Endodermal cell (in vitro differentiated cells): ENCODE measurements around the gene TBC1D8. TPM values are rescaled to one million over a fixed set of nuclear protein-coding genes. Genes with fewer than 3 reads are reported as not detected.

Experiments used
- DNase-seq: peaks from one replicate; pipeline ENCODE4 v3.0.0-alpha.2; 2017
- H3K27ac ChIP-seq: 2 replicates; pipeline ENCODE4 v1.5.1; 2013; ENCODE audit warnings: mild to moderate bottlenecking, low read depth, low read length, moderate library complexity
- H3K27me3 ChIP-seq: 2 replicates; pipeline ENCODE4 v1.6.1; 2013; ENCODE audit warnings: mild to moderate bottlenecking, low read length, moderate library complexity; ENCODE audit not compliant: insufficient read depth, control insufficient read depth, poor library complexity, severe bottlenecking
- H3K36me3 ChIP-seq: 2 replicates; pipeline ENCODE4 v1.7.0; 2013; ENCODE audit warnings: mild to moderate bottlenecking, low read length, moderate library complexity; ENCODE audit not compliant: control insufficient read depth, insufficient read depth
- H3K4me1 ChIP-seq: one replicate; pipeline ENCODE4 v1.7.0; 2013; ENCODE audit warnings: low read length; ENCODE audit not compliant: control insufficient read depth, insufficient read depth
- H3K4me3 ChIP-seq: 2 replicates; pipeline ENCODE4 v1.5.1; 2013; ENCODE audit warnings: mild to moderate bottlenecking, low read length, moderate library complexity
- H3K9ac ChIP-seq: 2 replicates; pipeline ENCODE4 v1.6.1; 2013; ENCODE audit warnings: mild to moderate bottlenecking, low read length, moderate library complexity; ENCODE audit not compliant: poor library complexity, severe bottlenecking; ENCODE audit errors: extremely low read depth
- H3K9me3 ChIP-seq: 2 replicates; pipeline ENCODE4 v1.6.1; 2013; ENCODE audit warnings: mild to moderate bottlenecking, low read length, moderate library complexity; ENCODE audit not compliant: control insufficient read depth
- H3K27ac Mint-ChIP-seq: 2 replicates; pipeline ENCODE4 v1.8.0; 2020; ENCODE audit warnings: mixed read lengths
- H3K27me3 Mint-ChIP-seq: 2 replicates; pipeline ENCODE4 v1.8.0; 2021; ENCODE audit warnings: mild to moderate bottlenecking, mixed read lengths; ENCODE audit not compliant: insufficient read depth
- H3K36me3 Mint-ChIP-seq: 2 replicates; pipeline ENCODE4 v1.8.0; 2020; ENCODE audit warnings: low read depth, mixed read lengths
- H3K4me1 Mint-ChIP-seq: 2 replicates; pipeline ENCODE4 v1.8.0; 2020; ENCODE audit warnings: mixed read lengths
- H3K4me3 Mint-ChIP-seq: 2 replicates; pipeline ENCODE4 v1.8.0; 2020; ENCODE audit warnings: mild to moderate bottlenecking, moderate library complexity, mixed read lengths
- H3K9me3 Mint-ChIP-seq: 2 replicates; pipeline ENCODE4 v1.8.0; 2020; ENCODE audit warnings: mild to moderate bottlenecking, mixed read lengths
- CTCF ChIP-seq: fragments of 200-600 bp; sonication (generic); conservative IDR thresholded peaks from 2 replicates; pipeline ENCODE4 v1.5.0; 2021; ENCODE audit warnings: antibody characterized with exemption, mild to moderate bottlenecking
- WGBS, 2 experiments: methylation state at CpG; one replicate each; pipeline versions ENCODE4 v1.1.5 to v1.1.7; 2013; ENCODE audit warnings: missing lambda C conversion rate in 2 of 2, mixed read lengths in 1 of 2; ENCODE audit not compliant: insufficient coverage in 1 of 2, insufficient read length in 1 of 2; 5-methylcytosine and 5-hydroxymethylcytosine counted together
- total RNA-seq, 2 donors: library from RNA; stranded (reverse); fragmentation: NEBNext Ultra II Directional in 1 of 2; extraction: Animal tissue kit (Norgen Biotek cat#: 25700) in 1 of 2; gene quantifications; 2 replicates in 1 of 2; 3 replicates in 1 of 2; pipeline ENCODE4 v1.2.1, GENCODE V29; 2021

TBC1D8 gene
- total RNA-seq, 2 donors from 2014 or later, result 14.4 to 14.5 TPM

- 95 to 100% methylated on average over 4 to 12 of the region's 12 CpGs for WGBS, 2 experiments
- no peak for DNase-seq
- Mint-ChIP-seq H3K4me1 (peaks cover 1% of the 10 kb centered on the region), H3K9me3 (no peaks in the 10 kb centered on the region), H3K27ac (no peak overlapping the region), H3K36me3 (no peaks in the 10 kb centered on the region), H3K27me3 (no peaks in the 10 kb centered on the region), H3K4me3 (no peak overlapping the region)
- Histone ChIP-seq H3K9ac (no peak overlapping the region), H3K9me3 (no peaks in the 10 kb centered on the region), H3K27ac (no peak overlapping the region), H3K4me3 (no peak overlapping the region), H3K36me3 (no peaks in the 10 kb centered on the region), H3K4me1 (no peaks in the 10 kb centered on the region), H3K27me3 (no peaks in the 10 kb centered on the region)
- TF ChIP-seq CTCF, result no peak
These were observed 173.7 kb downstream of the TBC1D8 start for GRCh38 chr2:100977511-100977910.

- no peaks in the 10 kb centered on the region for H3K4me1 ChIP-seq
- 93% methylated on average over 17 to 19 of the region's 19 CpGs for WGBS, 2 experiments
- TF ChIP-seq CTCF, result no peak
- H3K27ac Mint-ChIP-seq, result no peak overlapping the region
- H3K27me3 Mint-ChIP-seq, result no peaks in the 10 kb centered on the region
- H3K27me3 ChIP-seq, result no peaks in the 10 kb centered on the region
- no peaks in the 10 kb centered on the region for H3K9me3 Mint-ChIP-seq
- no peak overlapping the region for H3K9ac ChIP-seq
- no peak overlapping the region for H3K4me3 Mint-ChIP-seq
- no peaks in the 10 kb centered on the region for H3K9me3 ChIP-seq
- no peak overlapping the region for H3K4me3 ChIP-seq
- no peaks in the 10 kb centered on the region for H3K36me3 Mint-ChIP-seq
- DNase-seq, result no peak
- H3K27ac ChIP-seq, result no peak overlapping the region
- H3K4me1 Mint-ChIP-seq, result peaks cover 1% of the 10 kb centered on the region
- no peaks in the 10 kb centered on the region for H3K36me3 ChIP-seq
These were observed 174.4 kb downstream of the TBC1D8 start for GRCh38 chr2:100976645-100977391.

GRCh38 chr2:100976061-100976460, 175.1 kb downstream of the TBC1D8 start:
- Histone ChIP-seq H3K9ac (no peak overlapping the region), H3K27me3 (no peaks in the 10 kb centered on the region), H3K9me3 (no peaks in the 10 kb centered on the region), H3K4me3 (no peak overlapping the region), H3K4me1 (no peaks in the 10 kb centered on the region), H3K36me3 (no peaks in the 10 kb centered on the region), H3K27ac (no peak overlapping the region)
- Mint-ChIP-seq H3K9me3 (no peaks in the 10 kb centered on the region), H3K36me3 (no peaks in the 10 kb centered on the region), H3K27me3 (no peaks in the 10 kb centered on the region), H3K4me1 (peaks cover 1% of the 10 kb centered on the region), H3K4me3 (no peak overlapping the region), H3K27ac (no peak overlapping the region)
- TF ChIP-seq CTCF, result no peak
- no peak for DNase-seq
- WGBS, 2 experiments, result 84 to 92% methylated on average over 2 to 6 of the region's 6 CpGs
